ENCODE data around the gene MYL4.

- TF ChIP-seq EZH2 (IDR thresholded peaks at IDR 0.05; ENCODE audit: borderline replicate concordance, low read length) (no peak), CTCF (IDR thresholded peaks at IDR 0.05; ENCODE audit: low read length) (no peak)
Observed at GRCh38 chr17:47242648-47243047, 33.5 kb downstream of the MYL4 start.
